H1 (cell line): ENCODE results near the gene CEP70.

Experiments used
- CEBPB ChIP-seq: IDR thresholded peaks from 2 replicates; pipeline ENCODE4 v1.6.1; 2012; ENCODE audit warnings: low read depth, low read length
- CHD1 ChIP-seq: IDR thresholded peaks from 2 replicates; pipeline ENCODE4 v1.6.1; 2012; ENCODE audit warnings: low read depth, low read length, improper control_type of control experiment
- CTCF ChIP-seq, 3 experiments: IDR thresholded peaks; 1 replicate in 2 of 3; 2 replicates in 1 of 3; pipeline versions ENCODE4 v1.5.1 to v1.6.1; 2011; ENCODE audit warnings: low read length in 3 of 3, mild to moderate bottlenecking in 3 of 3, inconsistent platforms in 2 of 3, low read depth in 1 of 3, moderate library complexity in 1 of 3; ENCODE audit not compliant: insufficient read depth in 1 of 3; ENCODE audit errors: control extremely low read depth in 1 of 3
- EZH2 ChIP-seq: fragments of 200-600 bp; sonication (generic); IDR thresholded peaks from 2 replicates; pipeline ENCODE4 v1.7.1; 2012; ENCODE audit warnings: low read depth, mild to moderate bottlenecking, moderate library complexity, low read length, inconsistent platforms; ENCODE audit not compliant: severe bottlenecking
- MAFK ChIP-seq: IDR thresholded peaks from 2 replicates; pipeline ENCODE4 v1.6.1; 2012; ENCODE audit warnings: low read depth, mild to moderate bottlenecking, improper control_type of control experiment, low read length
- MAX ChIP-seq: IDR thresholded peaks from 2 replicates; pipeline ENCODE4 v1.6.1; 2012; ENCODE audit warnings: inconsistent platforms
- POLR2A ChIP-seq, 2 experiments: IDR thresholded peaks; 1 replicate in 1 of 2; 2 replicates in 1 of 2; pipeline ENCODE4 v1.6.1; 2011; ENCODE audit warnings: low read depth in 2 of 2, low read length in 2 of 2, mild to moderate bottlenecking in 2 of 2; ENCODE audit errors: control extremely low read depth in 1 of 2
- RFX5 ChIP-seq: IDR thresholded peaks from 2 replicates; pipeline ENCODE4 v1.6.1; 2011; ENCODE audit warnings: low read depth, low read length, improper control_type of control experiment, borderline replicate concordance
- SP2 ChIP-seq: IDR thresholded peaks from 2 replicates; pipeline ENCODE4 v1.6.1; 2012; ENCODE audit warnings: mild to moderate bottlenecking, low read length, inconsistent platforms
- TEAD4 ChIP-seq: IDR thresholded peaks from 2 replicates; pipeline ENCODE4 v1.6.1; 2012; ENCODE audit warnings: low read depth, low read length, inconsistent platforms, mixed read lengths

- TF ChIP-seq MAX = no peak
- no peak for TF ChIP-seq CTCF (IDR thresholded peaks at IDR 0.05; ENCODE audit: control extremely low read depth in 1 of 3, insufficient read depth in 1 of 3, low read depth in 1 of 3, low read length in 3 of 3)
- TF ChIP-seq EZH2 = no peak
- TF ChIP-seq MAFK = no peak
- no peak for TF ChIP-seq TEAD4
- no peak for TF ChIP-seq POLR2A (IDR thresholded peaks at IDR 0.05; ENCODE audit: control extremely low read depth in 1 of 2, low read depth in 2 of 2, low read length in 2 of 2)
- no peak for TF ChIP-seq SP2
- no peak for TF ChIP-seq CEBPB
- TF ChIP-seq RFX5 = no peak
- no peak for TF ChIP-seq CHD1
Measured at GRCh38 chr3:138544546-138544945, 49.5 kb downstream of the CEP70 start.
